ENCODE data around the gene PPP1R2.
"Not testable (repeated sequence)": the region's sequence is repeated elsewhere in the genome, so short reads cannot be mapped to it uniquely, and the experiment has no call there.

The PPP1R2 gene

DNA sequence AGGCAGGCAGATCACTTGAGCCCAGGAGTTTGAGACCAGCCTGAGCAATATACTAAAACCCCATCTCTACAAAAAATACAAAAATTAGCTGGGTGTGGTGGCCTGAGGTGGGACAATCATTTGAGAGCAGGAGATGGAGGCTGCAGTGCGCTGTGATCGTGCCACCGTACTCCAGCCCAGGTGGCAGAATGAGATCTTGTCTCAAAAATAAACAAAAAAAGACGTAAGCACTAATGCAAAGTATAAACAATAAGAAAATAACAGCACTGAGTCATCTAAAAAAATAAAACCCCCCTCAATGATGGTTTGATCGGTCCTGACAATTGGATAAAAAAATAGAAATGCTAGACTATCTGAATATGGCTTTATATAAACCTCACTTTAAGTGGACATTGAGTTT, 3.6 kb downstream of the PPP1R2 start:
- no peak for DNase-seq (ENCODE audit: low read depth in 2 of 2)

GRCh38 chr3:195537995-195538394, 5.1 kb downstream of the PPP1R2 start:
- DNase-seq (ENCODE audit: low read depth in 2 of 2), result no peak

DNA sequence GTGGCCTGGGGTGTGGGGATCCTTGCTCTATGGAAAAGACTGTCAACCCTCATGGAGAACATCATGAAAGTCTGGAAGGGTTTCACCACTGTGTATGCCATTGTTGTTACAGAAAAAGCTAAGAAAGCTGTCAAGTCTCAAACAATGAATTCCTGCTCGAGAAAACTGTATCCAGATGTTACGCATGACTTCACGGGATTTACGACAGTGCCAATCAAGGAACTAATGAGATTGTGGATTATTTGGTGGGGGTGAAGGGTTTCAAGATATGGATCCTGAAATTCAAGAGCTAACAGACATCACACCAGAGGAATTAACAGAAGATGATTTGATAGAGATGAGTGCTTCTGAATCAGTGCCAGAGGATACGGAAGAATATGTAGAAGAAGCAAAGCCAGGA, 7.8 kb downstream of the PPP1R2 start:
- no peak for DNase-seq (ENCODE audit: low read depth in 2 of 2)

- DNase-seq (ENCODE audit: low read depth in 2 of 2), result no peak
Observed at GRCh38 chr3:195532834-195533233, 10.3 kb downstream of the PPP1R2 start.

GRCh38 chr3:195532345-195532744, 10.8 kb downstream of the PPP1R2 start:
- DNase-seq (ENCODE audit: low read depth in 2 of 2), result no peak

- DNase-seq (ENCODE audit: low read depth in 2 of 2), result no peak
Observed at GRCh38 chr3:195531683-195532082, 11.4 kb downstream of the PPP1R2 start.

GRCh38 chr3:195526492-195526891, 16.6 kb downstream of the PPP1R2 start:
- DNase-seq (ENCODE audit: low read depth in 2 of 2), result no peak

DNA sequence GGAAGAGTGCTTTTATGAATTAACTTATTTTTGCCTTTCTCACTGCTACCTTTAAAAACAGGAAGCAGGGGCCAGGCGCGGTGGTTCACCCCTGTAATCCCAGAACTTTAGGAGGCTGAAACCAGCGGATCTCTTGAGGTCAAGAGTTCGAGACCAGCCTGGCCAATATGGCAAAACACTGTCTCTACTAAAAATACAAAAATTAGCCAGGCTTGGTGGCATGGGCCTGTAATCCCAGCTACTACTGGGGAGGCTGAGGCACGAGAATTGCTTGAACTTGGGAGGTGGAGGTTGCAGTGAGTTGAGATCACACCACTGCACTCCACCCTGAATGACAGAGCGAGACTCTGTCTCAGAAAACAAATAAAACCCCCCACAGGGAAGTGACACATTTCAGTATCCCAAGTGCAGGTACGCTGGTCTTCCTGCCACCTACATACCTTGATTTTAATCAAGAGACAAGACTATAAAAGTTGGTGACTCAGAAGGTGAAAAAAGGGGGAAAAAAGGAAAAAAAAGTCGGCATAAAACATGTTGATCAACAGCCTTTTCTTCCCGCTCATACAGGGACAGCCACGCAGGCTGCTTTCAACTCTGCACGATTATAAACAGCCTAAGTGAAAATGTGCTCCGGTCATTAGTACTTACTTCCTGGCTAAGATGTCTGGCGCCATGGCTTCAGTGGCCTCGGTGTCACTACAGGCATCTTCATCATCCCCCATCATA, 18.8 kb downstream of the PPP1R2 start:
- DNase-seq (ENCODE audit: low read depth in 2 of 2), result no peak

DNA sequence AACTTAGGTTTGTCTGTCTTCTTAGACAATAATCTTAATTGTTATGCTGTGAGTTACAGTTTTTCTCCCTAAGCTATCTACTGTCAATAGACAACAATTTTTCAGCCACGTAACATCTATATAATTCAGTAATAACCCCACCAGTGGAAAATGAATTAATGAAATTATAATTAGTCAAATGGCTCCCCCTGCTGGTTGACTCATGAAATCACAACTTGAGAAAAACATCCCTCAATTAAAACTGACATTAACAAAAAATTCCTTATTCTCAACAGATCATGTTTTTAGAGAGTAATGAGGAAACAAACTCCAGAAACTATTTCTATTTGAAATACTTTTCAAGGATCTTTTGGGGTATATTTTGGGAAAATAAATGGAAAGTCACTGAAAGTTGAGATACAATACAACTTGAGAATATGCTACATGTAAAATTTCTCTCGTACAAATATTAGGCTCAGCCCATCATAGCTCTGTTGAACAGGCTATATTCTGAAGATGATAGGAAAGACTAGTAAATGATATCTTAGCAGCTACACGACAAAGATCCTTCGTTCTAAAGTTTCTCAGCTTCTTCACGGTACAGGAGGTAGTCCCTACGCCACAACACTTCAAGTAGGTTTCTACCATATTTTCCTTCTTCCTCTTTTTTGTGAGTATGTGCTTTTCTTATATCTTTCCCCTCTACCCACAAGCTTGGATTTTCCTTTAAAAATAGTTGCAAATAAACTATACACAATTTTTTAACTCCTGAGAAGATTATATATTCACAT, 20.7 kb downstream of the PPP1R2 start:
- DNase-seq (ENCODE audit: low read depth in 2 of 2), result no peak

DNA sequence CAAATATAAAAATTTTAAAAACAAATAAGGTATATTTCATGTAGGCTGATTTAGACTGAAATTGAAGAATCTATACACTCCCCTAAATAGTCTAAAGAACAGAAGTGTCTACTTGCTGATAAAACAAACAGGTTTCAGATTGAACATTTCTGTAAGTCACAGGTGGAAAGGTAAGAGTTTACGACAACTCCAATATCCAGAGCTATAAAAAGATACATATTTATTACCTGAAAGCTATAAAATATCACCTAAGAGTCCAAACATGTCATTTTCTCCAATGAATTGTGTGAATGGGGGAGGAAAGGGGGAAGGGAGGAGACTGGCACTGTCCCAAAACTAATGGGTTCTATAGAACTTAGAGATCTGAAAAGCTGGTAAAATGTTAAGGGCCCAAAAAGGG, 26.1 kb downstream of the PPP1R2 start:
- DNase-seq (ENCODE audit: low read depth in 2 of 2), result no peak

GRCh38 chr3:195514610-195515235, 28.4 kb downstream of the PPP1R2 start:
- not testable (repeated sequence) for DNase-seq (ENCODE audit: low read depth in 2 of 2)

DNA sequence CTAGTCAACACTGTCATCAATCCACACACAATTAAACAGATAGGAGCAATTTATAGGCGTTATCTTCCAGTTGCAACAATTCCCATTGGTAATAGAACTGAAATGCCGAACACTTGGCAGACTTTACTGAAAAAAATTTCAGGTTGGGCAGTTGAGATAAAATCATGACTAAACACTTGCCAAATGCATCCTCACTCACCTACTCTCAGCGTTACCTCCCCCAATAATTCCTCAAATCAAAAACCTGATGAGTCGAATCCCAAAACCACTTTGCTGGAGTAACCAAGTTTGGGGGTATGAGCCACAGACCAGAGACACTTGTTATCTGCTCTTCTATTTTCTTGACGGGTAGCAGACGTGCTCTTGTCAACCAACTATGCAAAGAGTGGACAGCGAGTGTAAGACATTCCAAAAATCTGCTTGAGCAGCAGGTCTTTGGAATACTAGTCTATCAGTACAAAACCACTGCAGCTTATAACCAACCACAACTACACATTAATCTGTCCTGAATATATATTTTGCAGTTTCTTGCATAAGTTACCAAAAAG, 30.3 kb downstream of the PPP1R2 start:
- no peak for DNase-seq (ENCODE audit: low read depth in 2 of 2)

GRCh38 chr3:195511136-195511535, 32.0 kb downstream of the PPP1R2 start:
- DNase-seq (ENCODE audit: low read depth in 2 of 2), result no peak

DNA sequence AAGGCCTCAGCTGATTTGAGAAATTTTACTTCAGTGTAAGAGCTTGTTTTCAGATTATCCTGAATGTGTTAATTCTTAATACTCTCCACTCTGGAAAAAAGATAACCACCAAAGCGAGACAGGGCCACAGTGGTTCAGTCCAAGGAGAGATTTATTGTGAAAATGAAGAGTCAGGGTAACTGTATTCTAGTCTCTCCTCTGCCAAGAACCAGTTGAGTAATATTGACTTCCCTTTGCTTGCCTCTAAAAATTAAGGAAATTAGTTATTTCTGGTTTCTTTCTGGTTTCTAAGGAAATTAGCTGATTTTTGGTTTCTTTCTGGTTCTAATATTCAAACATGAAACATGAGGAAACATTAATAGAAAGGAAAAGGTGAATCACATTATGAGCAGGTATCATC, 34.9 kb downstream of the PPP1R2 start:
- DNase-seq (ENCODE audit: low read depth in 2 of 2), result no peak

DNA sequence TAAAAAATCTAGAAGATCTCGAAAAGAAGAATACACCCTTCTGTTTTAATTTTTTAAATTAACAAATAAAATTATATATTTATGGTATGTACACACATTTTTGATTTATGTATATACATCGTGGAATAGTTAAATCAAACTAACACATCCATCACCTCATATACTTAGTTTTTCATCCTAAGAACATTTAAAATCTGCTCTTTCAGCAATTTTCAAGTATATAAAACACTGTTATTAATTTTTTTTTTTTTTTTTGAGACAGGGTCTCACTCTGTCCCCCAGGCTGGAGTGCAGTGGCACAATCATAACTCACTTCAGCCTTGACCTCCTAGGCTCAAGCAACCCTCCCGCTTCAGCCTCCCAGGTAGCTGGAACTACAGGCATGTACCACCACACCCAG, 67.5 kb downstream of the PPP1R2 start:
- DNase-seq (ENCODE audit: low read depth in 2 of 2), result no peak

DNA sequence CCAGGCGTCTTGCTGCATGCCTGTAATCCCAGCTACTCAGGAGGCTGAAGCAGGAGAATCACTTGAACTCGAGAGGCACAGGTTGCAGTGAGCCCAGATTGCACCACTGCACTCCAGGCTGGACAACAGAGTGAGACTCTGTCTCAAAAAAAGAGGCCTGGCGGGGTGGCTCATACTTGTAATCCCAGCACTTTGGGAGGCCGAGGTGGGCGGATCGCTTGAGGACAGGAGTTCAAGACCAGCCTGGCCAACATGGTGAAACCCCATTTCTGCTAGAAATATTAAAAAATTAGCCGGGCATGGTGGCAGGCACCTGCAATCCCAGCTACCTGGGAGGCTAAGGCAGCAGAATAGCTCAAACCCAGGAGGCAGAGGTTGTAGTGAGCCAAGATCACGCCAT, 68.0 kb downstream of the PPP1R2 start:
- DNase-seq (ENCODE audit: low read depth in 2 of 2), result not testable (repeated sequence)

GRCh38 chr3:195468841-195469240, 74.3 kb downstream of the PPP1R2 start:
- DNase-seq (ENCODE audit: low read depth in 2 of 2), result no peak

DNA sequence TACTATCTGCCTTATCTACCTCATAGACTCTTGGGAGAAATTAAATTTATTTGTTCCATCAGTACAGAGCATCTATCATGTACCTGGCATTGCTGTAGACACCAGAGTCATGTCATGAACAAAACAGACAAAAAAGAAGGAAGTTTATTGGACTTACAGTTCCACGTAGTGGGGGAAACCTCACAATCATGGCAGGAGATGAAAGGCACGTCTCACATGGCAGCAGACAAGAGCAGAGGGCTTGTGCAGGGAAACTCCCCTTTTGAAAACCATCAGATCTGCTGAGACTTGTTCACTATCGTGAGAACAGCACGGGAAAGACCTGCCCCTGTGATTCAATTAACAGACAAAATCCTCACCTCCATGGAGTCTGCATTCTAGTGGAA, 74.7 kb downstream of the PPP1R2 start:
- no peak for DNase-seq (ENCODE audit: low read depth in 2 of 2)

DNA sequence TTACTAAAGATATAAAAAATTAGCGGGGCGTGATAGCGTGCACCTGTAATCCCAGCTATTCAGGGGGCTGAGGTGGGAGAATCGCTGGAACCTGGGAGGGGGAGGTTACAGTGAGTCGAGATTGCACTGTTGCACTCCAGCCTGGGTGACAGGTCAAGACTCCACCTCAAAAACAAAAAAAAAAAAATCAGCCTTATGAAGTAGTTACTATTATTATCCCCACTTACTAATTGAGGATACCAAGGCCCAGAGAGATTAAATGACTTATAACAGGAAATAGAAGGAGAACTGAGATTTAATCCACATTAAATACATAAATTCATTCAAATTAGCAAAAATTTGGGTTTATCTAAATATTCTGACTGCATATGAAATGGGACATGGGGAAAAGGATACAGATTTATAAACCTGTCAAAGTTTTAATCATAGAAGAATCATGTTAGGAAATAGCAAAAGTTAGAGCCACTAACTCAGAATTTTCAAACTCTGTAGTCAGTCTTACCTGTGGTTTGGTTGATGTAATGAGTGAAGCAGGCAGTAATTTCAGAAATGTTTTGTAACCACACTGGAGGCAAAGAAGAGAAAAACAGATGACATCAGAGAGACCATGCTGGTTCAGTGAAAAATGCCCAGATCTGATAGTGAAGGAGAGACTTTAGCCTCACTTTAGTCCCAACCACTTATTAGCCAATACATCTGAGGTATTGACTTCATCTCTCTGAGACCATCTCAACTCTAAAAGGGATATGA, 75.3 kb downstream of the PPP1R2 start:
- DNase-seq (ENCODE audit: low read depth in 2 of 2), result no peak

DNA sequence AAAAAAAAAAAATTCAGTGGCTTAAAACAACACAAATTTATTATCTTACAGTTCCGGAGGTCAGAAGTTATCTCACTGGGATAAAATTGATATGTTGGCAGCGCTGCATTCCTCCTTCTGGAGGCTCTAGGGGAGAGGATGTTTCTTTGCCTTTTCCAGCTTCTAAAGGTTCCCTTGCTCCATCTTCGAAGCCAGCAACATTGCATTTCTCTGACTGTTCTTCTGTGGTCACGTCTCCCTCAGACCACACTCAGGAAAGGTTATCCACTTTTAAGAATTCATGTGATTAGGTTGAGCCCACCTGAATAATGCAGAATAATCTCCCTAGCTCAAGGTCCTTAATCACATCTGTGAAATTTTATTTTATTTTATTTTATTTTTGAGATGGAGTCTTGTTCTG, 76.9 kb downstream of the PPP1R2 start:
- no peak for DNase-seq (ENCODE audit: low read depth in 2 of 2)

Measured in stimulated activated CD8-positive, alpha-beta memory T cell treated with anti-CD3 and anti-CD28 coated beads, Interleukin-7, amount 100 ng/mL, for 1 hour (primary cell).